ENCODE measurements around the gene HADH. TPM values are rescaled to one million over a fixed set of nuclear protein-coding genes. Genes with fewer than 3 reads are reported as not detected.

Gene HADH
- total and polyA plus RNA-seq, 4 donors, result 37.6 to 43.9 (median 40.6) TPM

- ATAC-seq (ENCODE audit: insufficient read depth, low FRiP score), result no peak
- Histone ChIP-seq H3K27me3 (ENCODE audit: control insufficient read depth in 3 of 3, insufficient read depth in 3 of 3, low read length in 2 of 3) (no peaks in the 10 kb centered on the region), H3K9me3 (ENCODE audit: control insufficient read depth in 4 of 4, insufficient read depth in 3 of 4, low read length in 3 of 4) (no peaks in the 10 kb centered on the region), H3K36me3 (ENCODE audit: control insufficient read depth in 4 of 4, insufficient read depth in 4 of 4, low read length in 4 of 4) (peaks cover 0 to 3% (median 0%) of the 10 kb centered on the region in 4 donors), H3K4me3 (no peak overlapping the region), H3K4me1 (ENCODE audit: control insufficient read depth in 5 of 5, insufficient read depth in 5 of 5, low read length in 5 of 5) (peaks cover 0 to 4% (median 0%) of the 10 kb centered on the region in 5 donors), H3K9ac (ENCODE audit: insufficient read depth in 1 of 2, low read length in 2 of 2) (no peak overlapping the region), H3K27ac (ENCODE audit: low read depth in 1 of 2, low read length in 1 of 2) (no peak overlapping the region)
- DNase-seq, result peak in 2 of 3 donors; percentile 10 to 17
- TF ChIP-seq CTCF (IDR thresholded peaks at IDR 0.05; ENCODE audit: control extremely low read depth, extremely low read depth), result no peak
These were observed 78.8 kb downstream of the HADH start for GRCh38 chr4:108068442-108068841.

GRCh38 chr4:108070775-108071174 lies 81.1 kb downstream of the HADH start:
- Histone ChIP-seq H3K36me3 (ENCODE audit: control insufficient read depth in 4 of 4, insufficient read depth in 4 of 4, low read length in 4 of 4) (no peaks in the 10 kb centered on the region), H3K27me3 (ENCODE audit: control insufficient read depth in 3 of 3, insufficient read depth in 3 of 3, low read length in 2 of 3) (no peaks in the 10 kb centered on the region), H3K9ac (ENCODE audit: insufficient read depth in 1 of 2, low read length in 2 of 2) (no peak overlapping the region), H3K4me1 (ENCODE audit: control insufficient read depth in 5 of 5, insufficient read depth in 5 of 5, low read length in 5 of 5) (peaks cover 0 to 4% (median 0%) of the 10 kb centered on the region in 5 donors), H3K4me3 (no peak overlapping the region), H3K27ac (ENCODE audit: low read depth in 1 of 2, low read length in 1 of 2) (no peak overlapping the region), H3K9me3 (ENCODE audit: control insufficient read depth in 4 of 4, insufficient read depth in 3 of 4, low read length in 3 of 4) (no peaks in the 10 kb centered on the region)
- ATAC-seq (ENCODE audit: insufficient read depth, low FRiP score) (no peak), DNase-seq (no peak)
- 91 to 92% methylated on average over 1 of the region's 1 CpG for WGBS, 2 donors
- TF ChIP-seq CTCF (IDR thresholded peaks at IDR 0.05; ENCODE audit: control extremely low read depth, extremely low read depth), result no peak

- H3K27me3 ChIP-seq (ENCODE audit: control insufficient read depth in 3 of 3, insufficient read depth in 3 of 3, low read length in 2 of 3), result no peaks in the 10 kb centered on the region
- no peaks in the 10 kb centered on the region for H3K9me3 ChIP-seq (ENCODE audit: control insufficient read depth in 4 of 4, insufficient read depth in 3 of 4, low read length in 3 of 4)
- ATAC-seq (ENCODE audit: insufficient read depth, low FRiP score), result no peak
- WGBS, 2 donors, result 60 to 77% methylated on average over 4 of the region's 4 CpGs
- no peak overlapping the region for H3K9ac ChIP-seq (ENCODE audit: insufficient read depth in 1 of 2, low read length in 2 of 2)
- no peak for TF ChIP-seq CTCF (IDR thresholded peaks at IDR 0.05; ENCODE audit: control extremely low read depth, extremely low read depth)
- DNase-seq, result no peak
- H3K36me3 ChIP-seq (ENCODE audit: control insufficient read depth in 4 of 4, insufficient read depth in 4 of 4, low read length in 4 of 4), result no peaks in the 10 kb centered on the region
- no peak overlapping the region for H3K27ac ChIP-seq (ENCODE audit: low read depth in 1 of 2, low read length in 1 of 2)
- H3K4me3 ChIP-seq, result no peak overlapping the region
- H3K4me1 ChIP-seq (ENCODE audit: control insufficient read depth in 5 of 5, insufficient read depth in 5 of 5, low read length in 5 of 5), result peaks cover 0 to 4% (median 0%) of the 10 kb centered on the region in 5 donors
These were observed 82.6 kb downstream of the HADH start for GRCh38 chr4:108072300-108072699.
